GM21737 (cell line): ENCODE results near the gene TLR8.
"Not testable (repeated sequence)": the region's sequence is repeated elsewhere in the genome, so short reads cannot be mapped to it uniquely, and the experiment has no call there.

Source experiments
- ATAC-seq: cut with Tn5 transposase; IDR thresholded peaks from one replicate; pipeline ENCODE4 v1.9.1; 2021; ENCODE audit warnings: mild to moderate bottlenecking, moderate library complexity; ENCODE audit not compliant: unreplicated experiment

Gene TLR8

GRCh38 chrX:12944452-12944851, 38.0 kb downstream of the TLR8 start:
- not testable (repeated sequence) for ATAC-seq

- no peak for ATAC-seq
Observed at GRCh38 chrX:12945494-12945893, 39.1 kb downstream of the TLR8 start.

- no peak for ATAC-seq
Observed at GRCh38 chrX:12946406-12946805, 40.0 kb downstream of the TLR8 start.

GRCh38 chrX:12946838-12947544, 40.6 kb downstream of the TLR8 start:
- no peak for ATAC-seq

GRCh38 chrX:12947545-12948235, 41.3 kb downstream of the TLR8 start:
- ATAC-seq, result no peak

GRCh38 chrX:12948495-12948894, 42.1 kb downstream of the TLR8 start:
- ATAC-seq, result no peak

- no peak for ATAC-seq
Observed at GRCh38 chrX:12949205-12949926, 42.9 kb downstream of the TLR8 start.

- ATAC-seq, result peak; percentile 59
Observed at GRCh38 chrX:12949927-12950656, 43.7 kb downstream of the TLR8 start.

GRCh38 chrX:12950851-12951594, 44.6 kb downstream of the TLR8 start:
- ATAC-seq, result peak; percentile 42

GRCh38 chrX:12951595-12951975, 45.2 kb downstream of the TLR8 start:
- ATAC-seq, result no peak

GRCh38 chrX:12953420-12953819, 47.0 kb downstream of the TLR8 start:
- no peak for ATAC-seq

- no peak for ATAC-seq
Observed at GRCh38 chrX:12954376-12954775, 48.0 kb downstream of the TLR8 start.

- ATAC-seq, result no peak
Observed at GRCh38 chrX:12954981-12955380, 48.6 kb downstream of the TLR8 start.

- peak; percentile 43 for ATAC-seq
Observed at GRCh38 chrX:12955882-12956703, 49.7 kb downstream of the TLR8 start.

- ATAC-seq, result peak; percentile 66
Observed at GRCh38 chrX:12956704-12957534, 50.5 kb downstream of the TLR8 start.

- ATAC-seq, result no peak
Observed at GRCh38 chrX:12958059-12958458, 51.6 kb downstream of the TLR8 start.

- no peak for ATAC-seq
Observed at GRCh38 chrX:12958461-12958860, 52.0 kb downstream of the TLR8 start.

GRCh38 chrX:12961196-12961718, 54.8 kb downstream of the TLR8 start:
- no peak for ATAC-seq
